Loucy (cell line): ENCODE results near the gene KPNA4.

Experiments used
- EZH2phosphoT487 ChIP-seq: fragments of 200-600 bp; IDR thresholded peaks from 2 replicates; pipeline ENCODE4 v1.6.1; 2018; ENCODE audit warnings: antibody characterized with exemption, mild to moderate bottlenecking, moderate library complexity, borderline replicate concordance
- TF ChIP-seq, protein P1 (sequence below): fragments of 200-600 bp; sonication (generic); conservative IDR thresholded peaks from 2 replicates; pipeline ENCODE4 v1.5.1; 2014; ENCODE audit warnings: mild to moderate bottlenecking, antibody characterized with exemption, low read length

DNA sequence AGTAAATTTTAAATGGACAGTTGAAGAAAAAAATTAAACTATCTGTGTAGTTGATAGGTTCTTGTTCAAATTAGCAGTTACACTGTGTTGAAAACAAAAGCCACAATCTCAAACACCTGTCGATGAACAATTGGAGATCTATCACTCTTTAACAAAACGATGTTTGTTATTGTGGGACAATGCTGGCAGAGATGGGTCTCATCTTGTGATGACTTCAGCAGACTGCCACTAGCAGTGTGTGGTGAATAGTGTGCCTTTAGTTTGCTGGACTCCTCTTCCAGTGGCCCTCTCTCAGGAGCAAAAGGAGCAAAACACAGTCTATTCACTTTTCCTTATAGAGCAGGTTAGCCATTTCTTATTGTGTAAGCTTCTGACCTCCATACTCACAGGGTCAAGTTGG is 101.0 kb downstream of the KPNA4 start:
- TF ChIP-seq, protein P1, sequence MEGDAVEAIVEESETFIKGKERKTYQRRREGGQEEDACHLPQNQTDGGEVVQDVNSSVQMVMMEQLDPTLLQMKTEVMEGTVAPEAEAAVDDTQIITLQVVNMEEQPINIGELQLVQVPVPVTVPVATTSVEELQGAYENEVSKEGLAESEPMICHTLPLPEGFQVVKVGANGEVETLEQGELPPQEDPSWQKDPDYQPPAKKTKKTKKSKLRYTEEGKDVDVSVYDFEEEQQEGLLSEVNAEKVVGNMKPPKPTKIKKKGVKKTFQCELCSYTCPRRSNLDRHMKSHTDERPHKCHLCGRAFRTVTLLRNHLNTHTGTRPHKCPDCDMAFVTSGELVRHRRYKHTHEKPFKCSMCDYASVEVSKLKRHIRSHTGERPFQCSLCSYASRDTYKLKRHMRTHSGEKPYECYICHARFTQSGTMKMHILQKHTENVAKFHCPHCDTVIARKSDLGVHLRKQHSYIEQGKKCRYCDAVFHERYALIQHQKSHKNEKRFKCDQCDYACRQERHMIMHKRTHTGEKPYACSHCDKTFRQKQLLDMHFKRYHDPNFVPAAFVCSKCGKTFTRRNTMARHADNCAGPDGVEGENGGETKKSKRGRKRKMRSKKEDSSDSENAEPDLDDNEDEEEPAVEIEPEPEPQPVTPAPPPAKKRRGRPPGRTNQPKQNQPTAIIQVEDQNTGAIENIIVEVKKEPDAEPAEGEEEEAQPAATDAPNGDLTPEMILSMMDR = no peak
- no peak for TF ChIP-seq EZH2phosphoT487
